K562 (cell line): ENCODE measurements around the gene B2M. TPM values are rescaled to one million over a fixed set of nuclear protein-coding genes. Genes with fewer than 3 reads are reported as not detected.

Experiments used
- ARID2 ChIP-seq: fragments of 450-650 bp; IDR thresholded peaks from 2 replicates; pipeline ENCODE4 v1.6.1; 2017; ENCODE audit warnings: antibody characterized with exemption, mild to moderate bottlenecking
- CC2D1A ChIP-seq: fragments of 450-650 bp; IDR thresholded peaks from 2 replicates; pipeline ENCODE4 v1.6.1; 2017; ENCODE audit warnings: mild to moderate bottlenecking
- KLF16 ChIP-seq: IDR thresholded peaks from 2 replicates; pipeline ENCODE4 v1.6.1; 2016; ENCODE audit warnings: antibody characterized with exemption
- RAD21 ChIP-seq, 2 experiments: fragments of 250-450 bp in 1 of 2; fragments of 450-650 bp in 1 of 2; sonication (Bioruptor Pico) in 1 of 2; formaldehyde crosslinking in 1 of 2; IDR thresholded peaks in 1 of 2; conservative IDR thresholded peaks in 1 of 2; 2 replicates each; pipeline versions ENCODE4 v1.4.0 to v1.8.0; 2020 to 2022; ENCODE audit warnings: mild to moderate bottlenecking in 2 of 2, moderate library complexity in 1 of 2
- SMC3 ChIP-seq: conservative IDR thresholded peaks from 2 replicates; pipeline ENCODE4 v1.6.1; 2011; ENCODE audit warnings: low read depth, low read length, improper control_type of control experiment; ENCODE audit not compliant: insufficient read depth
- polyA plus RNA-seq, 8 experiments: library from polyadenylated mRNA; depleted of rRNA in 4 of 8; stranded (reverse) in 5 of 8; unstranded in 3 of 8; fragments of >200 nt; fragmentation: Nextera tagmentation in 2 of 8; fragmentation: Illumina TruSeq in 1 of 8; extraction: Ambion mirVana in 2 of 8; extraction: Trizol in 1 of 8; gene quantifications; 2 replicates each; pipeline versions ENCODE4 v1.2.1 to v1.2.3, GENCODE V29; 2011 to 2014; ENCODE audit warnings: inconsistent platforms in 1 of 8, missing spikeins in 1 of 8
- total RNA-seq, 7 experiments: library from RNA; depleted of rRNA in 6 of 7; stranded (reverse); fragments of >200 nt in 6 of 7; fragmentation: Illumina TruSeq in 2 of 7; extraction: Trizol in 2 of 7; gene quantifications; 2 replicates each; pipeline versions ENCODE4 v1.2.1 to v1.2.3, GENCODE V29; 2011 to 2021; ENCODE audit warnings: low replicate concordance in 1 of 7
- TF ChIP-seq, protein P1 (sequence below): IDR thresholded peaks from 2 replicates; pipeline ENCODE4 v1.6.1; 2012; ENCODE audit warnings: low read depth, low read length, improper control_type of control experiment, borderline replicate concordance
- TF ChIP-seq, protein P2 (sequence below), 2 experiments: fragments of 450-650 bp; formaldehyde crosslinking in 1 of 2; IDR thresholded peaks; 2 replicates each; pipeline versions ENCODE4 v1.4.0 to v1.6.1; 2014 to 2020; ENCODE audit warnings: mild to moderate bottlenecking in 2 of 2, borderline replicate concordance in 1 of 2, low read depth in 1 of 2
- TF ChIP-seq, protein P3 (sequence below), 3 experiments: IDR thresholded peaks in 2 of 3; conservative IDR thresholded peaks in 1 of 3; 2 replicates each; pipeline ENCODE4 v1.5.1; 2011 to 2012; ENCODE audit warnings: low read length in 3 of 3, mild to moderate bottlenecking in 3 of 3, control low read depth in 2 of 3, improper control_type of control experiment in 1 of 3, inconsistent platforms in 1 of 3, low read depth in 1 of 3, mixed read lengths in 1 of 3, moderate library complexity in 1 of 3; ENCODE audit not compliant: insufficient read depth in 2 of 3
- TF ChIP-seq, protein P4 (sequence below): fragments of 450-650 bp; formaldehyde crosslinking; IDR thresholded peaks from 2 replicates; pipeline ENCODE4 v1.4.0; 2020; ENCODE audit warnings: mild to moderate bottlenecking, moderate library complexity

The B2M gene
- total and polyA plus RNA-seq, 9 of the 15 experiments (the other 6 are each of a cell fraction or from before 2014, with no cell fraction given): 460 to 3,138 (median 1,032) TPM

DNA sequence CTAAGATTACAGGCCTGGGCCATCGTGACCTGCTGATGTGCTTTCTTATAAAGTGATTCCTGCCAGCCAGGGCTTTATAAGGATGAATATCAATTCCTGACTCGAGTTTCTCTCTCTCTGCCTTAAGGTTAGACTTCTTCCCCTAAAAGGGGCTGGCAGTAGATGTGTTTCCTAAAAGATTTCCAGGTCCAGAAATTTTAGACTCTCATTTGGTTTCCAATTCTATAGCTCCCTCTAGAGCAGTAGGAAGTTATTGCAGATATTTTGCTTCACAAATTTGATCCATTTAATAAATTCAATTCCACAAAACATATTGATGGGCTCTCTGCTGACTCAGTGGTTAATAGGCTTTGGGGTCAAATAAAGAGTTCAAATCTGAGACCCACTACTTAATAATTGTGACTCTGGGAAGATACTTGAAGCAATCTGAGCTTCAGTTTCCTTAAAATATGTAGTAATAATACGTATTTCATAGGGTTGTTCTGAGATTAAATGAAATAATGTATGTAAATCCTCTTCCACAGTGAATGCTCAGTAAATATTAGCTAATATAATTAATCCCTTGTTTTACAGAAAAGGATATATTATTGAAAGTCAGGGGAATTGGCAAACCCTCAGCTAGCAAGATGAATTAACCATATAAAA, 27.1 kb downstream of the B2M start (continued):
- TF ChIP-seq, protein P1, sequence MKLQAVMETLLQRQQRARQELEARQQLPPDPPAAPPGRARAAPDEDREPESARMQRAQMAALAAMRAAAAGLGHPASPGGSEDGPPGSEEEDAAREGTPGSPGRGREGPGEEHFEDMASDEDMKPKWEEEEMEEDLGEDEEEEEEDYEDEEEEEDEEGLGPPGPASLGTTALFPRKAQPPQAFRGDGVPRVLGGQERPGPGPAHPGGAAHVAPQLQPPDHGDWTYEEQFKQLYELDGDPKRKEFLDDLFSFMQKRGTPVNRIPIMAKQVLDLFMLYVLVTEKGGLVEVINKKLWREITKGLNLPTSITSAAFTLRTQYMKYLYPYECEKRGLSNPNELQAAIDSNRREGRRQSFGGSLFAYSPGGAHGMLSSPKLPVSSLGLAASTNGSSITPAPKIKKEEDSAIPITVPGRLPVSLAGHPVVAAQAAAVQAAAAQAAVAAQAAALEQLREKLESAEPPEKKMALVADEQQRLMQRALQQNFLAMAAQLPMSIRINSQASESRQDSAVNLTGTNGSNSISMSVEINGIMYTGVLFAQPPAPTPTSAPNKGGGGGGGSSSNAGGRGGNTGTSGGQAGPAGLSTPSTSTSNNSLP: peak; percentile 78; the same call in 1 of the 2 replicates
- peak; percentile 90 to 96 for TF ChIP-seq RAD21 (CRISPR knock-in tag; conservative IDR thresholded peaks at IDR 0.05 in 1 of 2, IDR thresholded peaks at IDR 0.05 in 1 of 2)
- TF ChIP-seq, protein P2, sequence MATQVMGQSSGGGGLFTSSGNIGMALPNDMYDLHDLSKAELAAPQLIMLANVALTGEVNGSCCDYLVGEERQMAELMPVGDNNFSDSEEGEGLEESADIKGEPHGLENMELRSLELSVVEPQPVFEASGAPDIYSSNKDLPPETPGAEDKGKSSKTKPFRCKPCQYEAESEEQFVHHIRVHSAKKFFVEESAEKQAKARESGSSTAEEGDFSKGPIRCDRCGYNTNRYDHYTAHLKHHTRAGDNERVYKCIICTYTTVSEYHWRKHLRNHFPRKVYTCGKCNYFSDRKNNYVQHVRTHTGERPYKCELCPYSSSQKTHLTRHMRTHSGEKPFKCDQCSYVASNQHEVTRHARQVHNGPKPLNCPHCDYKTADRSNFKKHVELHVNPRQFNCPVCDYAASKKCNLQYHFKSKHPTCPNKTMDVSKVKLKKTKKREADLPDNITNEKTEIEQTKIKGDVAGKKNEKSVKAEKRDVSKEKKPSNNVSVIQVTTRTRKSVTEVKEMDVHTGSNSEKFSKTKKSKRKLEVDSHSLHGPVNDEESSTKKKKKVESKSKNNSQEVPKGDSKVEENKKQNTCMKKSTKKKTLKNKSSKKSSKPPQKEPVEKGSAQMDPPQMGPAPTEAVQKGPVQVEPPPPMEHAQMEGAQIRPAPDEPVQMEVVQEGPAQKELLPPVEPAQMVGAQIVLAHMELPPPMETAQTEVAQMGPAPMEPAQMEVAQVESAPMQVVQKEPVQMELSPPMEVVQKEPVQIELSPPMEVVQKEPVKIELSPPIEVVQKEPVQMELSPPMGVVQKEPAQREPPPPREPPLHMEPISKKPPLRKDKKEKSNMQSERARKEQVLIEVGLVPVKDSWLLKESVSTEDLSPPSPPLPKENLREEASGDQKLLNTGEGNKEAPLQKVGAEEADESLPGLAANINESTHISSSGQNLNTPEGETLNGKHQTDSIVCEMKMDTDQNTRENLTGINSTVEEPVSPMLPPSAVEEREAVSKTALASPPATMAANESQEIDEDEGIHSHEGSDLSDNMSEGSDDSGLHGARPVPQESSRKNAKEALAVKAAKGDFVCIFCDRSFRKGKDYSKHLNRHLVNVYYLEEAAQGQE (IDR thresholded peaks at IDR 0.05; ENCODE audit: borderline replicate concordance): peak; percentile 92
- TF ChIP-seq, protein P2 (CRISPR knock-in tag; IDR thresholded peaks at IDR 0.05; ENCODE audit: low read depth): no peak
- TF ChIP-seq, protein P3, sequence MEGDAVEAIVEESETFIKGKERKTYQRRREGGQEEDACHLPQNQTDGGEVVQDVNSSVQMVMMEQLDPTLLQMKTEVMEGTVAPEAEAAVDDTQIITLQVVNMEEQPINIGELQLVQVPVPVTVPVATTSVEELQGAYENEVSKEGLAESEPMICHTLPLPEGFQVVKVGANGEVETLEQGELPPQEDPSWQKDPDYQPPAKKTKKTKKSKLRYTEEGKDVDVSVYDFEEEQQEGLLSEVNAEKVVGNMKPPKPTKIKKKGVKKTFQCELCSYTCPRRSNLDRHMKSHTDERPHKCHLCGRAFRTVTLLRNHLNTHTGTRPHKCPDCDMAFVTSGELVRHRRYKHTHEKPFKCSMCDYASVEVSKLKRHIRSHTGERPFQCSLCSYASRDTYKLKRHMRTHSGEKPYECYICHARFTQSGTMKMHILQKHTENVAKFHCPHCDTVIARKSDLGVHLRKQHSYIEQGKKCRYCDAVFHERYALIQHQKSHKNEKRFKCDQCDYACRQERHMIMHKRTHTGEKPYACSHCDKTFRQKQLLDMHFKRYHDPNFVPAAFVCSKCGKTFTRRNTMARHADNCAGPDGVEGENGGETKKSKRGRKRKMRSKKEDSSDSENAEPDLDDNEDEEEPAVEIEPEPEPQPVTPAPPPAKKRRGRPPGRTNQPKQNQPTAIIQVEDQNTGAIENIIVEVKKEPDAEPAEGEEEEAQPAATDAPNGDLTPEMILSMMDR (IDR thresholded peaks at IDR 0.05 in 2 of 3, conservative IDR thresholded peaks at IDR 0.05 in 1 of 3; ENCODE audit: insufficient read depth in 2 of 3, low read depth in 1 of 3, low read length in 3 of 3): peak; percentile 62 to 89 (median 65); a peak in 5 of 6 replicates
- no peak for TF ChIP-seq KLF16
- peak; percentile 65; the same call in 1 of the 2 replicates for TF ChIP-seq ARID2
- peak; percentile 55; the same call in 1 of the 2 replicates for TF ChIP-seq CC2D1A
- peak; percentile 71 for TF ChIP-seq SMC3
- TF ChIP-seq, protein P4, sequence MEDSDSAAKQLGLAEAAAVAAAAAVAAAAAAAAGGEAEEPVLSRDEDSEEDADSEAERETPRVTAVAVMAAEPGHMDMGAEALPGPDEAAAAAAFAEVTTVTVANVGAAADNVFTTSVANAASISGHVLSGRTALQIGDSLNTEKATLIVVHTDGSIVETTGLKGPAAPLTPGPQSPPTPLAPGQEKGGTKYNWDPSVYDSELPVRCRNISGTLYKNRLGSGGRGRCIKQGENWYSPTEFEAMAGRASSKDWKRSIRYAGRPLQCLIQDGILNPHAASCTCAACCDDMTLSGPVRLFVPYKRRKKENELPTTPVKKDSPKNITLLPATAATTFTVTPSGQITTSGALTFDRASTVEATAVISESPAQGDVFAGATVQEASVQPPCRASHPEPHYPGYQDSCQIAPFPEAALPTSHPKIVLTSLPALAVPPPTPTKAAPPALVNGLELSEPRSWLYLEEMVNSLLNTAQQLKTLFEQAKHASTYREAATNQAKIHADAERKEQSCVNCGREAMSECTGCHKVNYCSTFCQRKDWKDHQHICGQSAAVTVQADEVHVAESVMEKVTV (CRISPR knock-in tag): peak; percentile 90
